Measurements from ENCODE around the gene PRAC2.

DNA sequence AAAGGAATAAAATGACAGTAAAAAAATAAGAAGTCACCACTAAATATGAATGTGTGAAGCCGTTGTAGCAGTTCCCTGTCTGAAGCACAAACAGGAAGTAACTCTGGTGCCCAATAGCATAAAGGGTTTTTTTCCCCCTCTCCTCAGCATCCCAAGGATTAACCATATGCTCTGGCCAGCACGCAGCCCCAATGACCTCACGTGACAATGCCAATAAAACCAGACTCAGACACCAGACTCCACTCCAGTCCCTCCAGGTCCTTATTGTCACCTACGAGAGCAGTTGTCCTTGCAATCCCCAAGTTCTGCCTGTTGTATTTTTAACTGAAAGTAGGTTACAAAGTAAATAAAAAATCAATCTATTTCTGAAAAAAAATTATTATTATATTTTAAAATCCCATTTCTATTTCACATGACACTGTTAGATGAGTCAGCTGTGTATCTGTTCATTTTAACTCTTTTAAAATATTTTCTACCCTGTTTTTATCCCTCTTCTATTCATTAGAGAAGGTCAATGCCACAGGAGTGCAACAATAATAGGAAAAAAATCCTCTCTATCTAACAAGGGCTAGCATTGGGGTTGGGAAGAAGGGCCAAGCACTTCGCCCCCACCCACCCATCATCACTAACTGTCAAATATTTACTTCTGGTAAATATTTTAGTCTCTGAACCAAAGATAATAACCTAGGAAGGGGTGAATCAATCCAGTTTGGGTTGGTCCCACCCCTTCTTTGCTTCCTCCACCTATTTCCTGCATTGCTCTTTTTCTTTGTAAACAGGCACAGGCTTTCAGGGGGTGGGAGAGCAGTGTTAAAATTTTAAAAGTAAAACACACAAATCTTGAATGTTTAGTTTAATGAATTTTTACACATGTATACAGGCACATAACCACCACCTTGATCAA, 7.2 kb upstream of the PRAC2 start:
- TF ChIP-seq, protein P1, sequence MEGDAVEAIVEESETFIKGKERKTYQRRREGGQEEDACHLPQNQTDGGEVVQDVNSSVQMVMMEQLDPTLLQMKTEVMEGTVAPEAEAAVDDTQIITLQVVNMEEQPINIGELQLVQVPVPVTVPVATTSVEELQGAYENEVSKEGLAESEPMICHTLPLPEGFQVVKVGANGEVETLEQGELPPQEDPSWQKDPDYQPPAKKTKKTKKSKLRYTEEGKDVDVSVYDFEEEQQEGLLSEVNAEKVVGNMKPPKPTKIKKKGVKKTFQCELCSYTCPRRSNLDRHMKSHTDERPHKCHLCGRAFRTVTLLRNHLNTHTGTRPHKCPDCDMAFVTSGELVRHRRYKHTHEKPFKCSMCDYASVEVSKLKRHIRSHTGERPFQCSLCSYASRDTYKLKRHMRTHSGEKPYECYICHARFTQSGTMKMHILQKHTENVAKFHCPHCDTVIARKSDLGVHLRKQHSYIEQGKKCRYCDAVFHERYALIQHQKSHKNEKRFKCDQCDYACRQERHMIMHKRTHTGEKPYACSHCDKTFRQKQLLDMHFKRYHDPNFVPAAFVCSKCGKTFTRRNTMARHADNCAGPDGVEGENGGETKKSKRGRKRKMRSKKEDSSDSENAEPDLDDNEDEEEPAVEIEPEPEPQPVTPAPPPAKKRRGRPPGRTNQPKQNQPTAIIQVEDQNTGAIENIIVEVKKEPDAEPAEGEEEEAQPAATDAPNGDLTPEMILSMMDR (IDR thresholded peaks at IDR 0.05) = no peak
- TF ChIP-seq POLR2AphosphoS5 (IDR thresholded peaks at IDR 0.05) (no peak), POLR2A (IDR thresholded peaks at IDR 0.05) (no peak)

All from transverse colon (tissue), 4 donors.